ENCODE data around the gene CACNA1A.
A peak's percentile ranks its signal among the peaks of the same experiment; 100 is the strongest.

Gene CACNA1A

GRCh38 chr19:13163609-13164342, 342.5 kb downstream of the CACNA1A start:
- DNase-seq (ENCODE audit: low read depth), result no peak

GRCh38 chr19:13162724-13163608, 343.3 kb downstream of the CACNA1A start:
- peak; percentile 78 for DNase-seq (ENCODE audit: low read depth)

- no peak for DNase-seq (ENCODE audit: low read depth)
Measured at GRCh38 chr19:13160557-13160956, 345.7 kb downstream of the CACNA1A start.

- DNase-seq (ENCODE audit: low read depth), result no peak
Measured at GRCh38 chr19:13159713-13160112, 346.6 kb downstream of the CACNA1A start.

Measured in activated T-helper 9 cell treated with anti-CD3 and anti-CD28 coated beads, Interleukin-2, amount 50 U/mL, for 16 hours (primary cell).